HG03103 (cell line): ENCODE data around the gene ATR.
A peak's percentile ranks its signal among the peaks of the same experiment; 100 is the strongest.
"Not testable (repeated sequence)": the region's sequence is repeated elsewhere in the genome, so short reads cannot be mapped to it uniquely, and the experiment has no call there.

Source experiments
- ATAC-seq: cut with Tn5 transposase; IDR thresholded peaks from one replicate; pipeline ENCODE4 v1.9.1; 2021; ENCODE audit warnings: low read depth; ENCODE audit not compliant: unreplicated experiment

ATR gene

DNA sequence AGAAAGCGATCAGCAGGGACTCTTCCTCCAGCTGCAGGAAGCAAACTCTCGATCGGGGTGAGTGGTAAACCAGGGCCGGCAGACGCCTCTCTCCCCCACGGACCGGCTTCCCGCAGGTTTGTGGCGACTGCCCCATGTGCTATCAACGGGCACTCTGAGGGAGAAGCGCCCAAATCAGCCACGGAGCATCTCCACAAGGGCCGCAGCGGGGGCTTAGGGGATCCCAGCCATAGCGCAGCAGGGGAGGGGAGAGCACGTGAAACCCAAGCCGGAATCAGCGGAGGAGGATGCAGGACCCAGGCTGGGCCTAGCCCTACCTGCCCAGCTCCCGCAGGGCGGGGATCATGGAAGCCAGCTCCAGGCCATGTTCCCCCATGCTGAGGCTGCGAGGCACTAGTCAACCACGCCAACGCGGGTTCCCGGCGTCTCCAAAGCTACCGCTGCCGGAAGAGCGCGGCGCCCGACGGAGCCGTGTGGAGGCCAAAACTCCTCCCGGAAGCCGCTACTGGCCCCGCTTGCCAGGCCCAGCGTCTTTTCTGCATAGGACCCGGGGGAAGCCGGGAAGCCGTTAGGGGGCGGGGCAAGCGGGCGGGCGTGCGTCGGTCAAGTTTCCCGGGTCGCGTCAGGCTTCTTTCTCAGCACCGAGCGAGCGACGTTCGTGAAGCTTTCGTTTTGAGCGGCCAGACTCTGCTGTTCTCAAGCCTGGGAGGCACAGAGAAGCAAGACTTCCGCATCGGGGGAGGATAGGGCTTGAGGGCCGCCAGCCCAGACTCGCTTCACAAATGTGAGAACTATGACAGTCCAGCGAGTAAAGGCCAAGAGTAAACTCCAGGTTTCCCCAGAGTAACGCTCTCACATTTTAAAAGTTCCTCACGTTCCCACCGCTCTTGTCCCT lies at the start of gene ATR:
TSS of gene ATR (minus strand) at position 405 of the 895 bp plus-strand sequence. CDS start at position 376, 29 bp downstream.
- ATAC-seq = peak; percentile 93

DNA sequence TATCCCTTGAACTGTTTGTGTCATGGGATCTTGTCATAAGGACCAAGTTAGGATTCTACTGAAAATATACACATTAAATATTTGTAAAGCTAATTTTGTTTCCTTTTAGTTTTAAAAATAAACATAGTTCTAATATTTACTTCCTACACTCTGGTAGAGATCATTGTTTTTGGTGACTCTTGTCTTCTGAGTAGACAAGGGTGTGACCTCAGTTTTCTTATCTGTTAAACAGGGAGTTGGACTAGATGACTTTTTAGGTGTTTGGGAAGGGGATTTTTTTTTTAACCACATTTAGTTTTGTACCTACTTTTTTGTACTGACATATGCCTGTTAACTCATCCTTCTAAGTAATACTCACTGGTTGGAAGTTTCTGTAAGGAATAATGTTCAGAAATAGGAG lies 48.4 kb upstream of the ATR start:
- ATAC-seq = no peak

- no peak for ATAC-seq
Measured at GRCh38 chr3:142625153-142625440, 46.6 kb upstream of the ATR start.

- ATAC-seq = no peak
Measured at GRCh38 chr3:142624341-142625152, 46.0 kb upstream of the ATR start.

DNA sequence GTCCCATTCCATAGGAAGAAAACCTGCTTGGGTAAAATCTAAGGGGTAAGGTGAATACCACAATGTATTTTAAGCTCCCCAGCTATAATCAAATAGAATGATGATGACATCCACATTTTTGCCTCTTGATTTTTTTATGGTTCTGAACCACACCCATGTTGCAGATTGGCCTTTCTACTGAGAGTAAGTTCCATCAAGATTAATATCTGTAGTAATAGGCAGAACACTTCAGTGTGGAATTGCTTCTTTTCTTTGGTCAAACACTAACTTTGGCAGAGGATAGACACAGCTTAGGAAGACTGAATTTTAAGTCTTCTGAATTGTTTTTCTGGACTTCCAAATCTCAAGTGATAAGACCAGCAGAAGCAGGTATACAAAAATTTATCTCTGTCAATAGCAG lies 44.7 kb upstream of the ATR start:
- no peak for ATAC-seq

DNA sequence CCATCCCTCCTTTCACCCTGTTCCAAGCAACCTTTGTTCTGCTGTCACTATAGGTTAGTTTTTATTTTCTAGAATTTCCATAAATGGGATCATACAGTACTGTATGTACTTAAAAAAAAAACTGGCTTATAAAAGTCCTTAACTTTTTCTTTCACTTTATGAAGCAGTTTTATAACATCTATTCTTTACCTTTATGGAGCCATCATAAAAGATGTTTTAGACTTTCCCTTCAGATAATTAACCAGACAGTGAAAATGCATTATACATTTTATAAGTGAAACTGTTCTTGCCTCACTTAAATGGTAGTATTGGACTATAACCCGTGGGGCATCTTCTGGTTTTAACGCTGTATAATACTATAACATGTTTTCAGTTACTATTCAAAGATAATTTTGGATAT lies 43.9 kb upstream of the ATR start:
- no peak for ATAC-seq

GRCh38 chr3:142618917-142619461 lies 40.5 kb upstream of the ATR start:
- ATAC-seq = no peak

DNA sequence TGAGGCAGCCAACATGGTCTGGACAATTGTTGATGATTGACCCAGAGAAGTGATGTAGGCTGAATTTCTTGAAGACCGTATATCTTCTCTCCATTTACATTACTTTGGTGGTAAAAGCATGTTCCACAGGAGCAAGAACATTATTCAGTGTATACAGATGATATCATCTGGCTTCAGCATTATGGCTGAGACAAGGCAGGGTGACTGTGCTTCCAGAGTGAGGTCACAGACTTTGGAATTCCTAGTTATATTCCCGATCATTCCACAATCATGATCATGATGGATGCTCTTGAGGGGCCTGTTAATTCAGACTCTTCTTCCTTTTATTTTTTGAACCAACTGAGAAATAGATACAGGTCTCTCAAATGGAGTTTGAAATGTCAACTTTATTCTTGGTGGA lies 36.6 kb upstream of the ATR start:
- ATAC-seq = no peak

DNA sequence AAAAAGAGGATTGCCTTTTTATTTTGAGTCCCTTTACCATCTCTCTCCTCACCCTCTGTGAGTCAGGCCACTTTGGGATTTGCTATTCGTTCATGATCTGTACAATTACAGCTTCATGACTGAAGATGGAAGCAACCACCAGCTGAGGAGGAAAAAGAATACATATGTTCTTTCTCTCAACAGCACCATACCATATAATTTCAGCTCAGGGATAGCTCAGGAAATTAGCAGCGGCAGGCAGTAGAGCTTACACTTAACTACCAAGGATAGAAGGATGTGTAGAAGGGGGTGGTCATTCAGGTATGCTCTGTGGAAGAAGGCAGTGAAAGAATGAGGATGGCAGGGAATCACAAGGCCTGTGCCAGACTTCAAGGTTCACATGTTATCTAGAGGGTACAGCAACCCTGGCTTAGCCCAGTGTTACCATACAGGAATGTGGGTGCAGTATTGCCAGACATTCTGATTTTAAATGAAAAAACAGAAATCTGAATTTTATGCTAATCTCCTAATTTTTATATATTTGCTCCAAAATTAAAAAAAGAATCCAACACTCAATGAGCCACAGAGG lies 35.6 kb upstream of the ATR start:
- ATAC-seq = no peak

DNA sequence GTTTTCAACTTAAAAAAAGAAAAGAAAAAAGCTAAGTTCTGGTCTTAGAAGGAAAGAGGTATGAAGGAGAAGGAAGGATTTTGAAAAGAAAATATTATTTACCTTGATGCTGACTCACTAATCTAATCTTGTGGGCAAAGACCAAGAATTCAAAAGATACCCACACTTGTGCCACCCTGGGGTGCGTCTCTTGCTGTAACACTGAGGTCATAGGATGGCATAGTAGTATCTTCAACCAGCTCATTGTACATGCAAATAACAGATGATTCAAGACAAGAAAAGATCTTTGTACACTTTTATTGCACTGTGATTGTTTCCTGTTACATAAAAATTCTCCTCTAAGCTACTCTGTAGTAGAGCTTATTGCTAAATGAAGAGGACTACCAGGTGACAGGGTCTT lies 35.0 kb upstream of the ATR start:
- ATAC-seq = no peak

- no peak for ATAC-seq
Measured at GRCh38 chr3:142611206-142611605, 32.7 kb upstream of the ATR start.

DNA sequence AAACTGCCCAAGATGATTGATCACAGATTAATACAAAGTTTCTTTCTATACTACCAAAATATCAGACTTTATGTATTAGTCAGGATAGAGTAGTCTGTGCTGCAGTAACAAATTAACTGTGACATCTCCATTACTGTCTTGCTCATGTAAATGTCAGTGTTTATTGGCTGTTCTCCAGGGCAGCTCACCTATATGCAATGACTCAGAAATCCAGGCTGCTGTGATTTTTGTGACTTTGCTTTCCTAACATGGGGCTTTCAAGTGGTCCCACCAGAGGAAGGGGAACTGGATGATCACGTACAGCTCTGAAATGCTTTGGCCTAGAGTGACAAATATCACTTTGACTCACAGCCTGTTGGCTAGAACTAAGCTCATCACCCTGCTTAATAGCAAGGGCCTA lies 30.6 kb upstream of the ATR start:
- ATAC-seq = no peak

DNA sequence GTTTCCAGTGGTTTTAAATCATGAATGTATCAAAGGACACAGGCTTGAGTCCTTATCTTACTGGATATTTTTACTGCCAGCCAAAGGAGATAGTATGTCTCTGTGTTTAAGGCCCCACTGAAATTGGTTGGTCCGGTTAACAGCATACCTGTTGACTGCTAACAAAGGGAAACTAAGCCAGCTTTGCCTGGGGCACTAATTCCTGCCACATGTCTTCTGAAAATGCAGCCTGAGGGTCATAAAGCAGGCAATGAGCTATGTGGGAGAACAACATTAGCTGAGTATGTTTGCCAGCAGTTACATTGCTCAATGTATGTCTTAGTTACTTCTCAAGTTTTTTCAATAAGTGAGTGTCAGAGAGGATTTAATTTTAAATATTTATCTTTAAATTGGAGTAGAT lies 30.1 kb upstream of the ATR start:
- ATAC-seq = no peak

GRCh38 chr3:142604940-142605339 lies 26.4 kb upstream of the ATR start:
- no peak for ATAC-seq

- ATAC-seq = not testable (repeated sequence)
Measured at GRCh38 chr3:142603386-142603705, 24.8 kb upstream of the ATR start.

GRCh38 chr3:142602619-142603385 lies 24.3 kb upstream of the ATR start:
- no peak for ATAC-seq

- ATAC-seq = no peak
Measured at GRCh38 chr3:142601713-142602112, 23.2 kb upstream of the ATR start.

DNA sequence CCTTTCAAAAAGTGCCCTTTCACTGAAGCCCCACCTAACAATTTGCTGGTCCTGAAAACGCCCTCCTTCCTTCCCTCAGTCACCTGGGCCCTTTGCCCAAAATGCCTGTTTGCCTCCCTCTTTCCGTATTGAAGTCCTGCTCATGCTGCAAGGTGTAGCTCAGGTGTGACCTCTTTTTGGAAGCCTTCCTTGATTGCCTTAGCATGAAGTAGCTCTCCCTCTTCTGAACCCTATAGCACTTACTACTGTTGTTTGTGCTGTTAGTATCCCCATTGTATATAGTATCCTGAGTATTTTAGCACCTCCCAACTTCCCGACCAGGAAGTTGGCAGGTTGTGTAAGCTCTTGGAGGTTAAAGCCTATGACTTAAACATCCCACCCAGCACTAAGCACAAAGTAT lies 19.4 kb upstream of the ATR start:
- ATAC-seq = no peak

DNA sequence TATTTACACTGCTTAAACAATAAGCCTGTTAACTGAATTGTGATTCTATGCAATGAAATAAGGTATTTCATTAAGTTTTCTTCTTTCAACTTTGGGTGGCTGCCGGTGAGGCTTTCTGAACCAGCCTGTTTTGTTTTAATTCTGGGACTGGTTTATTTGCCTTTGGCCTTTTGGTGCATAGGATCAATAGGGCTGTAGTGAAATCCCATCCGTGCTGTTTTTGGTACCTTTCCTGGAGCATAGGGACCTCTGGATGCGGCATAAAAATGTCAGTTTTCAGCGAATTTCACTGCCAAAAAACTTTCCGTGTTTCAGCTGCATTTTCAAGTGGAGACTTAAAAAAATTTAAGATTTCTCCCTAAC lies 18.2 kb upstream of the ATR start:
- ATAC-seq = no peak

- peak; percentile 83 for ATAC-seq
Measured at GRCh38 chr3:142595951-142596725, 17.6 kb upstream of the ATR start, which contains the start of gene PLS1. Gene PLS1 (plus strand): TSS chr3:142596393. CDS start chr3:142664238, 67,845 bp downstream.
